Measurements from ENCODE around the gene IL1R2.

DNA sequence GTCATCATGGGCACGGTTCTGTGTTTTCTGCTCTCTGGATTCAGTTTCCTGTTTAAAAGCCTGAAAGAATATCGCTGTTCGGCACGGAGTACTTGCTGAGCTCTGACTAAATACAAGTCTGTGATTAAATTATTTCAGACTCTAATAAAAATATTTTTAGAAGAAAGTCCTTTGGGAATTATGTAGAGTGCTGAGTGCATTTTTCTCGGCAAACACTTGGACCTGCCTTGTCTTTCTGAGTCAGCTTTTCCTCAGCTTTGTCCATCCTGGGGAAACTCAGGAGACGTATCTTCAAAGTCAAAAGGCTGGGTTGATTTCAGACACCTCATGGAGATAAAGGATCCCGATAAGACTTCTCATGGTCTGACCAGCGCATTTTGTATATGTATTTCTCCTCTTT lies 45.9 kb downstream of the IL1R2 start:
- TF ChIP-seq CREB1 (IDR thresholded peaks at IDR 0.05; ENCODE audit: low read depth), result no peak
- no peak for TF ChIP-seq RAD21 (IDR thresholded peaks at IDR 0.05; ENCODE audit: low read depth)
- TF ChIP-seq EP300 (IDR thresholded peaks at IDR 0.05; ENCODE audit: borderline replicate concordance), result no peak
- TF ChIP-seq, protein P1, sequence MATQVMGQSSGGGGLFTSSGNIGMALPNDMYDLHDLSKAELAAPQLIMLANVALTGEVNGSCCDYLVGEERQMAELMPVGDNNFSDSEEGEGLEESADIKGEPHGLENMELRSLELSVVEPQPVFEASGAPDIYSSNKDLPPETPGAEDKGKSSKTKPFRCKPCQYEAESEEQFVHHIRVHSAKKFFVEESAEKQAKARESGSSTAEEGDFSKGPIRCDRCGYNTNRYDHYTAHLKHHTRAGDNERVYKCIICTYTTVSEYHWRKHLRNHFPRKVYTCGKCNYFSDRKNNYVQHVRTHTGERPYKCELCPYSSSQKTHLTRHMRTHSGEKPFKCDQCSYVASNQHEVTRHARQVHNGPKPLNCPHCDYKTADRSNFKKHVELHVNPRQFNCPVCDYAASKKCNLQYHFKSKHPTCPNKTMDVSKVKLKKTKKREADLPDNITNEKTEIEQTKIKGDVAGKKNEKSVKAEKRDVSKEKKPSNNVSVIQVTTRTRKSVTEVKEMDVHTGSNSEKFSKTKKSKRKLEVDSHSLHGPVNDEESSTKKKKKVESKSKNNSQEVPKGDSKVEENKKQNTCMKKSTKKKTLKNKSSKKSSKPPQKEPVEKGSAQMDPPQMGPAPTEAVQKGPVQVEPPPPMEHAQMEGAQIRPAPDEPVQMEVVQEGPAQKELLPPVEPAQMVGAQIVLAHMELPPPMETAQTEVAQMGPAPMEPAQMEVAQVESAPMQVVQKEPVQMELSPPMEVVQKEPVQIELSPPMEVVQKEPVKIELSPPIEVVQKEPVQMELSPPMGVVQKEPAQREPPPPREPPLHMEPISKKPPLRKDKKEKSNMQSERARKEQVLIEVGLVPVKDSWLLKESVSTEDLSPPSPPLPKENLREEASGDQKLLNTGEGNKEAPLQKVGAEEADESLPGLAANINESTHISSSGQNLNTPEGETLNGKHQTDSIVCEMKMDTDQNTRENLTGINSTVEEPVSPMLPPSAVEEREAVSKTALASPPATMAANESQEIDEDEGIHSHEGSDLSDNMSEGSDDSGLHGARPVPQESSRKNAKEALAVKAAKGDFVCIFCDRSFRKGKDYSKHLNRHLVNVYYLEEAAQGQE (IDR thresholded peaks at IDR 0.05; ENCODE audit: low read depth), result no peak
- TF ChIP-seq, protein P2, sequence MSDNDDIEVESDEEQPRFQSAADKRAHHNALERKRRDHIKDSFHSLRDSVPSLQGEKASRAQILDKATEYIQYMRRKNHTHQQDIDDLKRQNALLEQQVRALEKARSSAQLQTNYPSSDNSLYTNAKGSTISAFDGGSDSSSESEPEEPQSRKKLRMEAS (IDR thresholded peaks at IDR 0.05), result no peak
- TF ChIP-seq TCF12 (IDR thresholded peaks at IDR 0.05; ENCODE audit: low read depth), result no peak
- TF ChIP-seq TAF1 (IDR thresholded peaks at IDR 0.05; ENCODE audit: low read depth), result no peak

Data from Ishikawa (cell line).